ENCODE data around the gene ENPP5.

ENPP5 gene

DNA sequence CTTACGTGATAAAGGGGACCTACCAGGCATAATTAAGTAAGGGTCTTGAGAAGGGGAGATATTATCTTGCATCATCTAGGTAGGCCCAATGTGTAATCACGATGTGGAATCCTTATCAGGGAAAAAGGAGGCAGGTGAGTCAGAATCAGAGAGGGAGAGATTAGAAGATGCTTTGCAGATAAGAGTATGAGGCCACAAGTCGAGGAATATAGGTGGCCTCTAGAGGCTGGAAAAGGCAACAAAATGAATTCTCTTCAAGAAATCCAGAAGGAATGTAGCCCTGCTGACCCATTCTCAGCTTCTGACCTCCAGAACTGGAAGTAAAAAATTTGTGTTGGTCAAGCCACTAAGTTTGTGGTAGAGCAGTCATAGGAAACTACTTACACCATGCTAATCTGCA, 51.9 kb downstream of the ENPP5 start:
- no peak for DNase-seq (ENCODE audit: low read depth)
- no peak overlapping the region for H3K4me3 ChIP-seq (ENCODE audit: low read depth, low read length)
- TF ChIP-seq MYC (IDR thresholded peaks at IDR 0.05; ENCODE audit: low read depth, low read length) (no peak), POLR2A (IDR thresholded peaks at IDR 0.05; ENCODE audit: extremely low read depth, insufficient read length) (no peak)
- TF ChIP-seq, protein P1, sequence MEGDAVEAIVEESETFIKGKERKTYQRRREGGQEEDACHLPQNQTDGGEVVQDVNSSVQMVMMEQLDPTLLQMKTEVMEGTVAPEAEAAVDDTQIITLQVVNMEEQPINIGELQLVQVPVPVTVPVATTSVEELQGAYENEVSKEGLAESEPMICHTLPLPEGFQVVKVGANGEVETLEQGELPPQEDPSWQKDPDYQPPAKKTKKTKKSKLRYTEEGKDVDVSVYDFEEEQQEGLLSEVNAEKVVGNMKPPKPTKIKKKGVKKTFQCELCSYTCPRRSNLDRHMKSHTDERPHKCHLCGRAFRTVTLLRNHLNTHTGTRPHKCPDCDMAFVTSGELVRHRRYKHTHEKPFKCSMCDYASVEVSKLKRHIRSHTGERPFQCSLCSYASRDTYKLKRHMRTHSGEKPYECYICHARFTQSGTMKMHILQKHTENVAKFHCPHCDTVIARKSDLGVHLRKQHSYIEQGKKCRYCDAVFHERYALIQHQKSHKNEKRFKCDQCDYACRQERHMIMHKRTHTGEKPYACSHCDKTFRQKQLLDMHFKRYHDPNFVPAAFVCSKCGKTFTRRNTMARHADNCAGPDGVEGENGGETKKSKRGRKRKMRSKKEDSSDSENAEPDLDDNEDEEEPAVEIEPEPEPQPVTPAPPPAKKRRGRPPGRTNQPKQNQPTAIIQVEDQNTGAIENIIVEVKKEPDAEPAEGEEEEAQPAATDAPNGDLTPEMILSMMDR (IDR thresholded peaks at IDR 0.05; ENCODE audit: low read depth, low read length): no peak
- TF ChIP-seq, protein P2, sequence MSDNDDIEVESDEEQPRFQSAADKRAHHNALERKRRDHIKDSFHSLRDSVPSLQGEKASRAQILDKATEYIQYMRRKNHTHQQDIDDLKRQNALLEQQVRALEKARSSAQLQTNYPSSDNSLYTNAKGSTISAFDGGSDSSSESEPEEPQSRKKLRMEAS (IDR thresholded peaks at IDR 0.05; ENCODE audit: low read depth, low read length): no peak

DNA sequence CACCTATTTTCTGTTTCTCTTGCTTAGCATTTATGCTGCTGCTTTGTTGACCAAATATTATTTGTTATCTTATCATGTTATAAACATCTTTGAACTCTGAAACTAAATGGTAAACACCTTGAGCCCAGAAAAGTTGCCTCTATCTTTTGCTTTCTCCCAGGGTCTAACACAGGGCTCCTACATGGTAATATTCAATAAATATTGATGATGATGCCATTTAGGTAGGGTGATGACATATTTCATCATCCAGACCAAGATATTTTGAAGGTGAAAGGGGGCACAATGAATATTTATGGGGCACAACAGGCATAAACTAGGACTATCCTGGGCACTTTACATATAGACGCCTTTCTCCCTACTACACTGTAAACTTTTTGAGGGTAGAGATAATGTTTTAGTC, 52.6 kb downstream of the ENPP5 start:
- DNase-seq (ENCODE audit: low read depth): no peak
- TF ChIP-seq POLR2A (IDR thresholded peaks at IDR 0.05; ENCODE audit: extremely low read depth, insufficient read length): no peak
- TF ChIP-seq, protein P1 (IDR thresholded peaks at IDR 0.05; ENCODE audit: low read depth, low read length): no peak
- no peak for TF ChIP-seq MYC (IDR thresholded peaks at IDR 0.05; ENCODE audit: low read depth, low read length)
- TF ChIP-seq, protein P2 (IDR thresholded peaks at IDR 0.05; ENCODE audit: low read depth, low read length): no peak
- no peak overlapping the region for H3K4me3 ChIP-seq (ENCODE audit: low read depth, low read length)

DNA sequence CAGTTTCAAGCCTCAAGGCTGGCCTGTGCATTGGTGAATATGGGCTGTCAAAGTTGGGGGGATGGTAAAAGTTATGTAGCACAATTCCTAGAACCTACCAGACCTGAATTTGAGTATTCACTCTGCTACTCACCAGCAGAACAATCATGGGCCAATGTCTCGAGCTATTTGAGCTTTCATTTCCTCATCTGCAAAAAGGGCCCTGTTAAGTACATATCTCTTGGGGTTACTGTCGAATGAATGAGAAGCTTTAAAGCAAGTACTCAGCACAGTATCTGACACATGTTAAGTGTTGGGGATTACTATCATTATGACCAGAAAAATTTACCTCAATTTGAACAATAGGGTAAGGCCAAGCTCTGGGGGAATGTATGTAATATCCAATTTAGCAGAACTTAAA, 54.5 kb downstream of the ENPP5 start:
- TF ChIP-seq, protein P1 (IDR thresholded peaks at IDR 0.05; ENCODE audit: low read depth, low read length): no peak
- no peak for TF ChIP-seq MYC (IDR thresholded peaks at IDR 0.05; ENCODE audit: low read depth, low read length)
- TF ChIP-seq, protein P2 (IDR thresholded peaks at IDR 0.05; ENCODE audit: low read depth, low read length): no peak
- DNase-seq (ENCODE audit: low read depth): no peak
- no peak overlapping the region for H3K4me3 ChIP-seq (ENCODE audit: low read depth, low read length)

DNA sequence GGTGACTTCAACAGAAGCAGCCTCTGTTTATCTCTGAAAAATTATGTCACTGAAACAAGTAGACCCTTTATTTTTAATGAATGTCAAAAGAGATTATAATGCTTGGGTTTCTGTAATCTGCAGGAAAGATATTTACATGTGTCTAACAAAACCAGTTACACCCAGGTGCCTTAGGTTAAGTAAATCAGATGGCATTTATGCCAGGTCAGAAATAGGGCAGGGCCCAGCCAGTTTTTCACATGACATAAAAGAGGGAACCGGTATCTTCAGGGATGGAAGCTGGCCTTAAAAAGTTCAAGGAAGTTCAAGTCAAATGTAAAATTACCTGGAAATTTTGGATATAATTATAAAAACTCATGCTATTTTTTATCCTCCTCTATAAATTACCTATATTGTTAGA, 55.1 kb downstream of the ENPP5 start:
- TF ChIP-seq MYC (IDR thresholded peaks at IDR 0.05; ENCODE audit: low read depth, low read length) (no peak), POLR2A (IDR thresholded peaks at IDR 0.05; ENCODE audit: extremely low read depth, insufficient read length) (no peak)
- TF ChIP-seq, protein P2 (IDR thresholded peaks at IDR 0.05; ENCODE audit: low read depth, low read length): no peak
- TF ChIP-seq, protein P1 (IDR thresholded peaks at IDR 0.05; ENCODE audit: low read depth, low read length): no peak
- no peak for DNase-seq (ENCODE audit: low read depth)
- no peak overlapping the region for H3K4me3 ChIP-seq (ENCODE audit: low read depth, low read length)

DNA sequence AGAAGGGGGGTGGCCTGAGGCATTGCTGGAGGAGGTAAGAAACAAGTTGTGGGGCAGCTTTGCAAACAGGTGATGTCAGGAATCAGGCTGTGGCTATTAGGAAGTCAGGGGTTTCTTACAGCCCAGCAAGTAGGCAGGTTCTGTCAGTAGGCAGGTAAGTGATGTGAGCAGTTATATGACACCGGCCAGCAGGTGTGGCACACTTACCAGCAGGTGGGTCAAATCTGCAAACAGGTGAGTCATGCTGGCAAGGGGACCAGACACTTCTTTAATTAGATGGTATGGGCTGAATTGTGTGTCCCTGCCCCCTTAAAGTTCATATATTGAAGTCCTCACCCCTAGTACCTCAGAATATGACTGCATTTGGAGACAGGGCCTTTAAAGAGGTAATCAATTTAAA, 57.4 kb downstream of the ENPP5 start:
- TF ChIP-seq, protein P1 (IDR thresholded peaks at IDR 0.05; ENCODE audit: low read depth, low read length): no peak
- TF ChIP-seq MYC (IDR thresholded peaks at IDR 0.05; ENCODE audit: low read depth, low read length) (no peak), POLR2A (IDR thresholded peaks at IDR 0.05; ENCODE audit: extremely low read depth, insufficient read length) (no peak)
- TF ChIP-seq, protein P2 (IDR thresholded peaks at IDR 0.05; ENCODE audit: low read depth, low read length): no peak
- no peak overlapping the region for H3K4me3 ChIP-seq (ENCODE audit: low read depth, low read length)
- no peak for DNase-seq (ENCODE audit: low read depth)
